ENCODE results near the gene PTPN11. TPM values are rescaled to one million over a fixed set of nuclear protein-coding genes. Genes with fewer than 3 reads are reported as not detected.
A peak's percentile ranks its signal among the peaks of the same experiment; 100 is the strongest.

PTPN11 gene
- total and polyA plus RNA-seq, 2 of the 13 experiments (the other 11 are each of a cell fraction or from before 2014, with no cell fraction given) = 30.0 to 63.5 TPM

DNA sequence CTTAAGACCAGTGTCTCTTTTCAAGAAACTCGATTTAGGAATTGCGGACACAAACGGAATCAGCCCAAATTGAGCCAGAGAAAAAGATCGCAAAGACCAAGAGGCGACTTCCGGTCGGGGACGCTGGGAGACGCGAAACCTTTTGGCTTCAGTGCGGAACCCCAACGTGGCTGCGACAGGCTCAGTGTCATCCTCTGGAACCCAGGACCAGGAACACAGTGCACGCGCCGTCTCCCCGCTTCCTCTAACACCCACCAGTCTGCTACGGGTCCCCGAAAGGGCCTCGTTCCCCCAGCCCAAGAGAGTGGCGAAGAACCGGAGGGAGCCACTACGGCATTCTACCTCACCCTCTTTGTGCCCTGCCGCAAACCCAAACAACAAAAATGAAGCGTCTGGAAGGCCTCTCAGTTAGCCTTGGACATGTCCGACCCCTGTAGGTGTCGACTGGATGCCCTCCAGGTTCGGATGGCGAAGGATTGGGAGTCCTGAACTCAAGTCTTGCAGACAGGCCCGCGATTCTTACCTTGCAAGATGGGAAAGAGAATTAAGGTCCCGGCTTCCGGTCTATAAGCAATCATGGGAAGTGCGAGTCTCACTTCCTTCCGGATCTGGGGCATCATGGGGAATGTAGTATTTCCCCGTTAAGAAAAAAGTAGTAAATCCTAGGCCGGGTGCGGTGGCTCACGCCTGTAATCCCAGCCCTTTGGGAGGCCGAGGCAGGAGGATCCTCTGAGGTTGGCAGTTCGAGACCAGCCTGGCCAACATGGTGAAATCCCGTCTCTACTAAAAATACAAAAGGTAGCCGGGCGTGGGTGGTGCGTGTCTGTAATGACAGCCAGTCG is 9.5 kb upstream of the PTPN11 start, which contains the start of gene RPL6 (continued):
- TF ChIP-seq, protein P1, sequence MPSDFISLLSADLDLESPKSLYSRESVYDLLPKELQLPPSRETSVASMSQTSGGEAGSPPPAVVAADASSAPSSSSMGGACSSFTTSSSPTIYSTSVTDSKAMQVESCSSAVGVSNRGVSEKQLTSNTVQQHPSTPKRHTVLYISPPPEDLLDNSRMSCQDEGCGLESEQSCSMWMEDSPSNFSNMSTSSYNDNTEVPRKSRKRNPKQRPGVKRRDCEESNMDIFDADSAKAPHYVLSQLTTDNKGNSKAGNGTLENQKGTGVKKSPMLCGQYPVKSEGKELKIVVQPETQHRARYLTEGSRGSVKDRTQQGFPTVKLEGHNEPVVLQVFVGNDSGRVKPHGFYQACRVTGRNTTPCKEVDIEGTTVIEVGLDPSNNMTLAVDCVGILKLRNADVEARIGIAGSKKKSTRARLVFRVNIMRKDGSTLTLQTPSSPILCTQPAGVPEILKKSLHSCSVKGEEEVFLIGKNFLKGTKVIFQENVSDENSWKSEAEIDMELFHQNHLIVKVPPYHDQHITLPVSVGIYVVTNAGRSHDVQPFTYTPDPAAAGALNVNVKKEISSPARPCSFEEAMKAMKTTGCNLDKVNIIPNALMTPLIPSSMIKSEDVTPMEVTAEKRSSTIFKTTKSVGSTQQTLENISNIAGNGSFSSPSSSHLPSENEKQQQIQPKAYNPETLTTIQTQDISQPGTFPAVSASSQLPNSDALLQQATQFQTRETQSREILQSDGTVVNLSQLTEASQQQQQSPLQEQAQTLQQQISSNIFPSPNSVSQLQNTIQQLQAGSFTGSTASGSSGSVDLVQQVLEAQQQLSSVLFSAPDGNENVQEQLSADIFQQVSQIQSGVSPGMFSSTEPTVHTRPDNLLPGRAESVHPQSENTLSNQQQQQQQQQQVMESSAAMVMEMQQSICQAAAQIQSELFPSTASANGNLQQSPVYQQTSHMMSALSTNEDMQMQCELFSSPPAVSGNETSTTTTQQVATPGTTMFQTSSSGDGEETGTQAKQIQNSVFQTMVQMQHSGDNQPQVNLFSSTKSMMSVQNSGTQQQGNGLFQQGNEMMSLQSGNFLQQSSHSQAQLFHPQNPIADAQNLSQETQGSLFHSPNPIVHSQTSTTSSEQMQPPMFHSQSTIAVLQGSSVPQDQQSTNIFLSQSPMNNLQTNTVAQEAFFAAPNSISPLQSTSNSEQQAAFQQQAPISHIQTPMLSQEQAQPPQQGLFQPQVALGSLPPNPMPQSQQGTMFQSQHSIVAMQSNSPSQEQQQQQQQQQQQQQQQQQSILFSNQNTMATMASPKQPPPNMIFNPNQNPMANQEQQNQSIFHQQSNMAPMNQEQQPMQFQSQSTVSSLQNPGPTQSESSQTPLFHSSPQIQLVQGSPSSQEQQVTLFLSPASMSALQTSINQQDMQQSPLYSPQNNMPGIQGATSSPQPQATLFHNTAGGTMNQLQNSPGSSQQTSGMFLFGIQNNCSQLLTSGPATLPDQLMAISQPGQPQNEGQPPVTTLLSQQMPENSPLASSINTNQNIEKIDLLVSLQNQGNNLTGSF (CRISPR knock-in tag; IDR thresholded peaks at IDR 0.05) = peak; percentile 79; the same call in 1 of the 2 replicates
- TF ChIP-seq ZHX2 (IDR thresholded peaks at IDR 0.05; ENCODE audit: low read depth) (no peak; the same call in 1 of the 2 replicates), ZHX2 (CRISPR knock-in tag; IDR thresholded peaks at IDR 0.05; ENCODE audit: borderline replicate concordance) (no peak), ZBTB33 (CRISPR knock-in tag; IDR thresholded peaks at IDR 0.05) (peak; percentile 25; the same call in 1 of the 2 replicates), ZNF501 (CRISPR knock-in tag; IDR thresholded peaks at IDR 0.05) (peak; percentile 87; the same call in 1 of the 2 replicates), ZNF687 (CRISPR knock-in tag; IDR thresholded peaks at IDR 0.05) (peak; percentile 90)
- TF ChIP-seq, protein P2, sequence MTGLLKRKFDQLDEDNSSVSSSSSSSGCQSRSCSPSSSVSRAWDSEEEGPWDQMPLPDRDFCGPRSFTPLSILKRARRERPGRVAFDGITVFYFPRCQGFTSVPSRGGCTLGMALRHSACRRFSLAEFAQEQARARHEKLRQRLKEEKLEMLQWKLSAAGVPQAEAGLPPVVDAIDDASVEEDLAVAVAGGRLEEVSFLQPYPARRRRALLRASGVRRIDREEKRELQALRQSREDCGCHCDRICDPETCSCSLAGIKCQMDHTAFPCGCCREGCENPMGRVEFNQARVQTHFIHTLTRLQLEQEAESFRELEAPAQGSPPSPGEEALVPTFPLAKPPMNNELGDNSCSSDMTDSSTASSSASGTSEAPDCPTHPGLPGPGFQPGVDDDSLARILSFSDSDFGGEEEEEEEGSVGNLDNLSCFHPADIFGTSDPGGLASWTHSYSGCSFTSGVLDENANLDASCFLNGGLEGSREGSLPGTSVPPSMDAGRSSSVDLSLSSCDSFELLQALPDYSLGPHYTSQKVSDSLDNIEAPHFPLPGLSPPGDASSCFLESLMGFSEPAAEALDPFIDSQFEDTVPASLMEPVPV (CRISPR knock-in tag; IDR thresholded peaks at IDR 0.05) = 0 out of 2 replicates have a peak, but pooled peaks have one; percentile 26
